Natural killer cell (primary cell): ENCODE measurements around the gene CASTOR2. TPM values are rescaled to one million over a fixed set of nuclear protein-coding genes. Genes with fewer than 3 reads are reported as not detected.
"Not testable (repeated sequence)": the region's sequence is repeated elsewhere in the genome, so short reads cannot be mapped to it uniquely, and the experiment has no call there.

Experiments used
- ATAC-seq, 3 donors: fragments of 150-1000 bp in 2 of 3; fragments of 200-7000 bp in 1 of 3; cut with Tn5 transposase; 1 replicate in 1 of 3; 2 replicates in 2 of 3; pipeline ENCODE4 v1.10.0; 2021; ENCODE audit warnings: mild to moderate bottlenecking in 2 of 3, moderate library complexity in 2 of 3
- DNase-seq, 2 donors: peaks; one replicate each; pipeline versions ENCODE4 v3.0.0 to v3.0.0-alpha.2; 2013 to 2021; ENCODE audit warnings: mixed read lengths in 1 of 2
- H3K27ac ChIP-seq: one replicate; pipeline ENCODE4 v1.5.1; 2013; ENCODE audit warnings: mild to moderate bottlenecking, low read length
- H3K27me3 ChIP-seq: one replicate; pipeline ENCODE4 v1.6.1; 2013; ENCODE audit warnings: low read length; ENCODE audit not compliant: control insufficient read depth, insufficient read depth
- H3K36me3 ChIP-seq: one replicate; pipeline ENCODE4 v1.6.1; 2013; ENCODE audit warnings: low read length; ENCODE audit not compliant: control insufficient read depth, insufficient read depth
- H3K4me1 ChIP-seq: one replicate; pipeline ENCODE4 v1.6.1; 2013; ENCODE audit warnings: low read length; ENCODE audit not compliant: control insufficient read depth, insufficient read depth
- H3K4me3 ChIP-seq: one replicate; pipeline ENCODE4 v1.5.1; 2013; ENCODE audit warnings: low read length
- H3K9me3 ChIP-seq: one replicate; pipeline ENCODE4 v1.6.1; 2013; ENCODE audit warnings: low read length; ENCODE audit not compliant: control insufficient read depth, insufficient read depth
- H3K27ac Mint-ChIP-seq, 2 donors: one replicate each; pipeline ENCODE4 v1.8.0; 2022; ENCODE audit warnings: mild to moderate bottlenecking in 2 of 2, mixed read lengths in 2 of 2, moderate library complexity in 1 of 2
- H3K27me3 Mint-ChIP-seq, 2 donors: one replicate each; pipeline ENCODE4 v1.8.0; 2022; ENCODE audit warnings: low read depth in 2 of 2, mixed read lengths in 2 of 2
- H3K36me3 Mint-ChIP-seq: one replicate; pipeline ENCODE4 v1.8.0; 2022; ENCODE audit warnings: mixed read lengths
- H3K4me1 Mint-ChIP-seq, 2 donors: one replicate each; pipeline ENCODE4 v1.8.0; 2022; ENCODE audit warnings: mixed read lengths in 2 of 2
- H3K4me3 Mint-ChIP-seq: one replicate; pipeline ENCODE4 v1.8.0; 2022; ENCODE audit warnings: mild to moderate bottlenecking, moderate library complexity, mixed read lengths
- H3K9me3 Mint-ChIP-seq, 2 donors: one replicate each; pipeline ENCODE4 v1.8.0; 2022; ENCODE audit warnings: mixed read lengths in 2 of 2
- WGBS: methylation state at CpG from one replicate; pipeline ENCODE4 v1.1.7; 2013; ENCODE audit warnings: missing lambda C conversion rate; ENCODE audit not compliant: insufficient coverage; 5-methylcytosine and 5-hydroxymethylcytosine counted together
- intact Hi-C: fragments of 100-400 bp; cut with micrococcal nuclease; formaldehyde crosslinking; loops from one replicate; pipeline ENCODE4 v1.14.2; 2022
- total RNA-seq, 4 donors: library from RNA; stranded (reverse); fragments of 120-200 nt in 1 of 4; gene quantifications; one replicate each; pipeline versions ENCODE4 v1.2.3 to v1.2.4, GENCODE V29; 2013 to 2022
- TF ChIP-seq, protein P1 (sequence below): fragments of 200-600 bp; IDR thresholded peaks from one replicate; pipeline ENCODE4 v1.8.0; 2022; ENCODE audit warnings: antibody characterized with exemption

CASTOR2 gene
- total RNA-seq, 3 donors from 2014 or later (not counting 1 experiment from before 2014, with no cell fraction given) = 10.0 to 14.9 (median 10.8) TPM

DNA sequence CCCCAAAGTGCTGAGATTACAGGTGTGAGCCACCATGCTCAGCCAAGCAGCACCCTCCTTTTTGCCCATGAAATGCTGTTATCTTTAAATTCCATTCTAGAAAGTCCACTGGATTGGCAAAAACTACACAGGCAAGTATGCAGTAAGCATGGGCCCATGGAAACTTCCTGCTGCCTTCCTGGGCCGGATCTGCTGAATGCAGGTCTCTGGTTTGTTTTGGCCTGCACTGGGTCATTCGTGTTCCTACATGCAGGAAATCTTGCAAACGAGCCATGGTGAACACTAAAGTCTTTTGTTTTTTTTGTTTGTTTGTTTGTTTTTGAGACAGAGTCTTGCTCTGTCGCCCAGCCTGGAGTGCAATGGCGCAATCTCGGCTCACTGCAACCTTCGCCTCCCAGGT is 7.9 kb downstream of the CASTOR2 start:
- H3K4me1 Mint-ChIP-seq, intact Hi-C loops, H3K27me3 Mint-ChIP-seq, ATAC-seq, H3K9me3 Mint-ChIP-seq, H3K27ac ChIP-seq, H3K27ac Mint-ChIP-seq, H3K4me3 ChIP-seq, H3K36me3 Mint-ChIP-seq, H3K9me3 ChIP-seq, H3K27me3 ChIP-seq, H3K4me3 Mint-ChIP-seq, H3K4me1 ChIP-seq, H3K36me3 ChIP-seq, DNase-seq: not testable (repeated sequence)
- WGBS = no CpG with 5 or more reads among the region's 7 CpGs

DNA sequence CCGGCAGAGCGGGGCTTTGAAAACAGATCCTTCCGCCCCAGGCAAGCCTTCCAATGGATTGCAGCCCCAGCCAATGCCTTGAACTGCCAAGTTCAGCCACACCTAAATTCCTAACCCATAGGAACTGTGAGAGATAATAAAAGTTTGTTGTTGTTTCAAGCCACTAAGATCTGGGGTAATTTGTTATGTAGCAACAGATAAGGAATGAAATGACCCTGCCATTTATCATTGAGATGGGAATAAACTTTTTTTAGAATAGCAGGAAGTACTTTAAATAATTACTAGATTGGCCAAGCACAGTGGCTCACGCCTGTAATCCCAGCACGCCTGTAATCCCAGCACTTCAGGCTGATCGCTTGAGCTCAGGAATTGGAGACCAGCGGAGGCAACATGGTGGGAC is 11.5 kb downstream of the CASTOR2 start:
- H3K27me3 Mint-ChIP-seq, ATAC-seq, H3K27me3 ChIP-seq, H3K27ac Mint-ChIP-seq, H3K4me1 ChIP-seq, H3K36me3 Mint-ChIP-seq, H3K4me1 Mint-ChIP-seq, H3K9me3 ChIP-seq, H3K9me3 Mint-ChIP-seq, intact Hi-C loops, H3K4me3 ChIP-seq, H3K36me3 ChIP-seq, H3K27ac ChIP-seq, DNase-seq, H3K4me3 Mint-ChIP-seq: not testable (repeated sequence)
- no CpG with 5 or more reads among the region's 7 CpGs for WGBS

DNA sequence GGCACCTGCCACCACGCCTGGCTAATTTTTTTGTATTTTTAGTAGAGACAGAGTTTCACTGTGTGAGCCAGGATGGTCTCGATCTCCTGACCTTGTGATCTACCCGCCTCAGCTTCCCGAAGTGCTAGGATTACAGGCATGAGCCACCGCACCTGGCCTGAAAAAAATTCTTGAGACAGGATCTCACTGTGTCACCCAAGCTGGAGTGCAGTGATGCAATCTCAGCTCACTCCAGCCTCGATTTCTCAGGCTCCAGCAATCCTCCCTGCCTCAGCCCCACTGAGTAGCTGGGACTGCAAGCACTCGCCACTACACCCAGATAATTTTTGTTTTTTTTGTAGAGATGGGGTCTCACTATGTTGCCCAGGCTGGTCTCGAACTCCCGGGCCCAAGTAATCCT is 13.0 kb downstream of the CASTOR2 start:
- DNase-seq, H3K27ac Mint-ChIP-seq, intact Hi-C loops, H3K4me3 Mint-ChIP-seq, H3K27me3 Mint-ChIP-seq, H3K9me3 ChIP-seq, H3K27ac ChIP-seq, H3K4me3 ChIP-seq, H3K36me3 Mint-ChIP-seq, H3K27me3 ChIP-seq, H3K4me1 Mint-ChIP-seq, ATAC-seq, H3K9me3 Mint-ChIP-seq, H3K4me1 ChIP-seq, H3K36me3 ChIP-seq: not testable (repeated sequence)
- whole genome bisulfite sequencing = no CpG with 5 or more reads among the region's 9 CpGs

DNA sequence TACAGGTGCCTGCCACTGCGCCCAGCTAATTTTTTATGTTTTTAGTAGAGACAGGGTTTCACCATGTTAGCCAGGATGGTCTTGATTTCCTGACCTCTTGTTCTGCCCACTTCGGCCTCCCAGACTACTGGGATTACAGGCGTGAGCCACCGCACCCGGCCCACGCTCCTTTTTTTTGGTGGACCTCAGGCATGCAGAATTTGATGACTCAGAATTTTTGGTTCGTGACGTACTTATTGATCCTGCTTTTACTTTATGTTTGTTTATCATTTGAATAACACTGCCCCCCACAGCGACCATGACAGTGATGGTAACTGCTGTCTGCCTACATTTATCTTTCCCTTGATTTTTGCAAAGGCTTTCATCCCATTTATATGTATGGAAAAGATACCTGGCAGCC is 23.9 kb downstream of the CASTOR2 start:
- intact Hi-C loops, ATAC-seq, H3K36me3 ChIP-seq, H3K27me3 Mint-ChIP-seq, H3K9me3 Mint-ChIP-seq, H3K4me1 ChIP-seq, H3K27ac Mint-ChIP-seq, H3K4me3 Mint-ChIP-seq, H3K36me3 Mint-ChIP-seq, H3K4me1 Mint-ChIP-seq, H3K9me3 ChIP-seq, DNase-seq, H3K27ac ChIP-seq, H3K4me3 ChIP-seq, H3K27me3 ChIP-seq: not testable (repeated sequence)
- 92% methylated on average over 8 of the region's 9 CpGs for WGBS

DNA sequence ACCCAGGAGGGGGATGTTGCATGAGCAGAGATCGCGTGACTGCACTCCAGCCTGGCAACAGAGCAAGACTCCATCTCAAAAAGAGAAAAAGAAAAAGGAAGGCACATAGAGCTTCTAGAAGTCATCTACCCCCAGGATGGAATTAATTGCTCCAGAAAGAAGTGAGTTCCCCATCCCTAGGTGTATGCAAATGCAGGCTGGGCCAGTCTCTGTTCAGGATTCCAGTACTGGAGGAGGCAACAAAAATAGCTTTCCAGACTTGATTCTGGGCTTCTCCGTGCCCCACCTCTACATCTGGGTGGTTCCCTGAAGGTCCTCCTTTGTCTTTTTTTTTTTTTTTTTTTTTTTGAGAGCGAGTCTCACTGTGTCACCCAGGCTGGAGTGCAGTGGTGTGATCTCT is 28.6 kb downstream of the CASTOR2 start:
- no peak overlapping the region for H3K4me3 Mint-ChIP-seq
- intact Hi-C loops = no loop called here
- Histone ChIP-seq H3K4me3 (no peak overlapping the region), H3K27me3 (no peaks in the 10 kb centered on the region), H3K4me1 (no peaks in the 10 kb centered on the region), H3K9me3 (no peaks in the 10 kb centered on the region), H3K36me3 (no peaks in the 10 kb centered on the region), H3K27ac (no peak overlapping the region)
- H3K27me3 Mint-ChIP-seq = no peaks in the 10 kb centered on the region
- no peaks in the 10 kb centered on the region for H3K9me3 Mint-ChIP-seq
- WGBS = 92% methylated on average over 3 of the region's 4 CpGs
- H3K4me1 Mint-ChIP-seq = peaks cover 0 to 15% of the 10 kb centered on the region in 2 donors
- H3K27ac Mint-ChIP-seq = no peak overlapping the region
- no peaks in the 10 kb centered on the region for H3K36me3 Mint-ChIP-seq
- TF ChIP-seq, protein P1, sequence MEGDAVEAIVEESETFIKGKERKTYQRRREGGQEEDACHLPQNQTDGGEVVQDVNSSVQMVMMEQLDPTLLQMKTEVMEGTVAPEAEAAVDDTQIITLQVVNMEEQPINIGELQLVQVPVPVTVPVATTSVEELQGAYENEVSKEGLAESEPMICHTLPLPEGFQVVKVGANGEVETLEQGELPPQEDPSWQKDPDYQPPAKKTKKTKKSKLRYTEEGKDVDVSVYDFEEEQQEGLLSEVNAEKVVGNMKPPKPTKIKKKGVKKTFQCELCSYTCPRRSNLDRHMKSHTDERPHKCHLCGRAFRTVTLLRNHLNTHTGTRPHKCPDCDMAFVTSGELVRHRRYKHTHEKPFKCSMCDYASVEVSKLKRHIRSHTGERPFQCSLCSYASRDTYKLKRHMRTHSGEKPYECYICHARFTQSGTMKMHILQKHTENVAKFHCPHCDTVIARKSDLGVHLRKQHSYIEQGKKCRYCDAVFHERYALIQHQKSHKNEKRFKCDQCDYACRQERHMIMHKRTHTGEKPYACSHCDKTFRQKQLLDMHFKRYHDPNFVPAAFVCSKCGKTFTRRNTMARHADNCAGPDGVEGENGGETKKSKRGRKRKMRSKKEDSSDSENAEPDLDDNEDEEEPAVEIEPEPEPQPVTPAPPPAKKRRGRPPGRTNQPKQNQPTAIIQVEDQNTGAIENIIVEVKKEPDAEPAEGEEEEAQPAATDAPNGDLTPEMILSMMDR = no peak
- no peak for ATAC-seq
- no peak for DNase-seq

DNA sequence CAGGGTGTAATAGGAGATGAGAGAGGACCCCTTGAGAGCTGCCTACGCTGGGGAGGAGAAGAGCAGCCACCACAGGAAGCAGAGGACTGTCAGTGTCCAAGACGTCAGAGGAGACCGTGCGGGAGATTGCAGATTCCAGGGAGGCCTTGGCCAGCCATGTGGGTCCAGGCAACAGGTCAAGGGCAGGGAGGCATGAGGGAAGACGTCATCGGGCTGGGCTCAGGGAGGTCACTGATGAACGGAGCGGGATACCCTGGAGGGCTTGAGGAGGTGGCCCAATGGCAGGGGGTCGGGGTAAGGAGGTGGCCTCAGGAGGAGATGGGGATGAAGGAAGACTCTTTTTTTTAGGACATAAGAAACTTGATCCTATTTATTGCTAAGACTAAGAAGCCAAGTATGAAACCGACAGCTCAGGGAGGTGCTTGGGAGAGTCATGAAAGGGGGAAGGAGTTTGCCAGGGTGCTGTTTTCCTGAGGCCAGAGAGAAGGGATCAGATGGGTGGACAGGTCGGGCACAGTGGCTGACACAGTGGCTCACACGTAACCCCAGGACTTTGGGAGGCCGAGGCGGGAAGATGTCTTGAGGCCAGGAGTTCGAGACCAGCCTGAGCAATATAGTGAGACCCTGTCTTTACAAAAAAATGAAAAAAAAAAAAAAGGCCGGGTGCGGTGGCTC is 30.5 kb downstream of the CASTOR2 start:
- H3K4me3 Mint-ChIP-seq, H3K27me3 ChIP-seq, H3K9me3 Mint-ChIP-seq, H3K36me3 Mint-ChIP-seq, H3K27ac ChIP-seq, H3K4me3 ChIP-seq, H3K27me3 Mint-ChIP-seq, H3K9me3 ChIP-seq, H3K4me1 ChIP-seq, intact Hi-C loops, DNase-seq, ATAC-seq, H3K36me3 ChIP-seq, H3K27ac Mint-ChIP-seq: not testable (repeated sequence)
- peaks cover 0 to 15% of the 10 kb centered on the region in 2 donors for H3K4me1 Mint-ChIP-seq
- WGBS = 87% methylated on average over 15 of the region's 17 CpGs

DNA sequence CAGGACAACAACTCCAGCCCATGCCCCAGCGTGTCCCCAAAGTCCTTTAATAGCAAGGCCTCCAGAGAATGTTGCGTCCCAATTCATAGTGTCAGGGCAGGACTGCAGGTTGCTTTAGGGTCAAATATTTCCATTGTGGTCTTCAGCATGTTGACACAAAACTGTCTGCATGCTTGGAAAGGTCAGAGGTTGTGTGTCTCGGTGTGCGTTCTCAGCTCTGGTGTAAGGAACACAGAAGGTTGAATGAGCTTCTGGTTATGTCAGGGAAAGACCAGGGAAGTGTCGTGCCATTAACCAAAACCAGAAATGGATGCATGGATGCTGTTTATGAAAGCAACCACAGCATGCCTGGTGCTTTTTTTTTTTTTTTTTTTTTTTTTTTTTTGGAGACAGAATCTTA is 31.9 kb downstream of the CASTOR2 start:
- H3K36me3 Mint-ChIP-seq, H3K9me3 ChIP-seq, H3K4me1 ChIP-seq, H3K27me3 ChIP-seq, H3K4me3 Mint-ChIP-seq, H3K9me3 Mint-ChIP-seq, DNase-seq, intact Hi-C loops, H3K4me3 ChIP-seq, H3K27me3 Mint-ChIP-seq, H3K36me3 ChIP-seq, ATAC-seq, H3K27ac Mint-ChIP-seq, H3K27ac ChIP-seq: not testable (repeated sequence)
- WGBS = 93% methylated on average over 4 of the region's 5 CpGs
- H3K4me1 Mint-ChIP-seq = peaks cover 0 to 15% of the 10 kb centered on the region in 2 donors
